Body of pancreas (tissue), 4 donors: ENCODE measurements around the gene IFITM1.

Source experiments
- POLR2A ChIP-seq, 3 donors: fragments of 450-650 bp; IDR thresholded peaks; one replicate each; pipeline ENCODE4 v1.6.1; 2016; ENCODE audit warnings: antibody characterized with exemption in 3 of 3, mild to moderate bottlenecking in 2 of 3
- TF ChIP-seq, protein P1 (sequence below), 7 experiments: fragments of 450-650 bp in 4 of 7; fragments of 200-600 bp in 3 of 7; sonication (generic) in 3 of 7; IDR thresholded peaks; one replicate each; pipeline ENCODE4 v1.5.1; 2016 to 2019; ENCODE audit warnings: antibody characterized with exemption in 7 of 7

DNA sequence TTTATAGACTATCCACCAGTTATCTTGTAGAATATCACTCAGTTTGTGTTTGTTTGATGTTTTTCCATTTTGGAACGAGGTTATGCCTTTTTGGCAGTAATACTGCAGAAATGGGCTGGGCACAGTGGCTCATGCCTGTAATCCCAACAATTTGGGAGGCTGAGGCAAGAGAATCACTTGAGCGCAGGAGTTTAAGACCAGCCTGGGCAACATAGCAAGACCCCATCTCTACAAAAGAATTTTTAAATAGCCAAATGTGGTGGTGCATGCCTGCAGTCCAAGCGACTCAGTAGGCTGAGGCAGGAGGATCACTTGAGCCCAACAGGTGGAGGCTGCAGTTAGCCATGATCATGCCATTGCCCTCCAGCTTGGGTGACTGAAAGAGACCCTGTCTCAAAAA, 32.7 kb downstream of the IFITM1 start:
- TF ChIP-seq, protein P1, sequence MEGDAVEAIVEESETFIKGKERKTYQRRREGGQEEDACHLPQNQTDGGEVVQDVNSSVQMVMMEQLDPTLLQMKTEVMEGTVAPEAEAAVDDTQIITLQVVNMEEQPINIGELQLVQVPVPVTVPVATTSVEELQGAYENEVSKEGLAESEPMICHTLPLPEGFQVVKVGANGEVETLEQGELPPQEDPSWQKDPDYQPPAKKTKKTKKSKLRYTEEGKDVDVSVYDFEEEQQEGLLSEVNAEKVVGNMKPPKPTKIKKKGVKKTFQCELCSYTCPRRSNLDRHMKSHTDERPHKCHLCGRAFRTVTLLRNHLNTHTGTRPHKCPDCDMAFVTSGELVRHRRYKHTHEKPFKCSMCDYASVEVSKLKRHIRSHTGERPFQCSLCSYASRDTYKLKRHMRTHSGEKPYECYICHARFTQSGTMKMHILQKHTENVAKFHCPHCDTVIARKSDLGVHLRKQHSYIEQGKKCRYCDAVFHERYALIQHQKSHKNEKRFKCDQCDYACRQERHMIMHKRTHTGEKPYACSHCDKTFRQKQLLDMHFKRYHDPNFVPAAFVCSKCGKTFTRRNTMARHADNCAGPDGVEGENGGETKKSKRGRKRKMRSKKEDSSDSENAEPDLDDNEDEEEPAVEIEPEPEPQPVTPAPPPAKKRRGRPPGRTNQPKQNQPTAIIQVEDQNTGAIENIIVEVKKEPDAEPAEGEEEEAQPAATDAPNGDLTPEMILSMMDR (IDR thresholded peaks at IDR 0.05): no peak
- no peak for TF ChIP-seq POLR2A (IDR thresholded peaks at IDR 0.05)
